ENCODE results near the gene SPAG16.
"Not testable (repeated sequence)": the region's sequence is repeated elsewhere in the genome, so short reads cannot be mapped to it uniquely, and the experiment has no call there.

Gene SPAG16

GRCh38 chr2:213923543-213923942 lies 639.3 kb downstream of the SPAG16 start:
- DNase-seq (no peak), ATAC-seq (replicated peaks) (no peak)
- Mint-ChIP-seq H3K9me3 (peaks cover 5 to 29% of the 10 kb centered on the region in 2 donors), H3K36me3 (ENCODE audit: insufficient read depth) (no peaks in the 10 kb centered on the region), H3K27me3 (no peaks in the 10 kb centered on the region), H3K4me1 (ENCODE audit: low read depth in 2 of 2) (no peaks in the 10 kb centered on the region), H3K4me3 (no peak overlapping the region), H3K27ac (no peak overlapping the region)

- DNase-seq, result no peak
- Mint-ChIP-seq H3K36me3 (ENCODE audit: insufficient read depth) (no peaks in the 10 kb centered on the region), H3K4me1 (ENCODE audit: low read depth in 2 of 2) (no peaks in the 10 kb centered on the region), H3K4me3 (no peak overlapping the region), H3K27ac (no peak overlapping the region), H3K27me3 (peaks cover 0 to under 1% of the 10 kb centered on the region in 2 donors), H3K9me3 (no peaks in the 10 kb centered on the region)
- ATAC-seq (replicated peaks), result no peak
These were observed 650.3 kb downstream of the SPAG16 start for GRCh38 chr2:213934560-213934959.

- peaks cover 2 to 6% of the 10 kb centered on the region in 2 donors for H3K9me3 Mint-ChIP-seq
- H3K4me3 Mint-ChIP-seq, result no peak overlapping the region
- ATAC-seq (replicated peaks), result no peak
- no peaks in the 10 kb centered on the region for H3K4me1 Mint-ChIP-seq (ENCODE audit: low read depth in 2 of 2)
- H3K27me3 Mint-ChIP-seq, result no peaks in the 10 kb centered on the region
- H3K27ac Mint-ChIP-seq, result no peak overlapping the region
- DNase-seq, result no peak
- H3K36me3 Mint-ChIP-seq (ENCODE audit: insufficient read depth), result no peaks in the 10 kb centered on the region
These were observed 673.8 kb downstream of the SPAG16 start for GRCh38 chr2:213958086-213958485.

GRCh38 chr2:213959589-213959988 lies 675.3 kb downstream of the SPAG16 start:
- no peak for ATAC-seq (replicated peaks)
- peaks cover 2 to 6% of the 10 kb centered on the region in 2 donors for H3K9me3 Mint-ChIP-seq
- DNase-seq, result no peak
- H3K4me1 Mint-ChIP-seq (ENCODE audit: low read depth in 2 of 2), result no peaks in the 10 kb centered on the region
- H3K27me3 Mint-ChIP-seq, result no peaks in the 10 kb centered on the region
- no peak overlapping the region for H3K4me3 Mint-ChIP-seq
- no peaks in the 10 kb centered on the region for H3K36me3 Mint-ChIP-seq (ENCODE audit: insufficient read depth)
- H3K27ac Mint-ChIP-seq, result no peak overlapping the region

GRCh38 chr2:213971536-213971935 lies 687.3 kb downstream of the SPAG16 start:
- Mint-ChIP-seq H3K27ac (no peak overlapping the region), H3K36me3 (ENCODE audit: insufficient read depth) (no peaks in the 10 kb centered on the region), H3K4me1 (ENCODE audit: low read depth in 2 of 2) (no peaks in the 10 kb centered on the region), H3K27me3 (no peaks in the 10 kb centered on the region), H3K9me3 (peaks cover 0 to 3% of the 10 kb centered on the region in 2 donors), H3K4me3 (no peak overlapping the region)
- no peak for ATAC-seq (replicated peaks)
- DNase-seq, result no peak

- no peak for DNase-seq
- Mint-ChIP-seq H3K27me3 (no peaks in the 10 kb centered on the region), H3K27ac (no peak overlapping the region), H3K4me1 (ENCODE audit: low read depth in 2 of 2) (no peaks in the 10 kb centered on the region), H3K4me3 (no peak overlapping the region), H3K36me3 (ENCODE audit: insufficient read depth) (no peaks in the 10 kb centered on the region), H3K9me3 (peaks cover 0 to 3% of the 10 kb centered on the region in 2 donors)
- ATAC-seq (replicated peaks), result no peak
These were observed 696.6 kb downstream of the SPAG16 start for GRCh38 chr2:213980883-213981282.

- no peak for DNase-seq
- H3K27ac Mint-ChIP-seq, result no peak overlapping the region
- ATAC-seq (replicated peaks), result no peak
- H3K4me1 Mint-ChIP-seq (ENCODE audit: low read depth in 2 of 2), result no peaks in the 10 kb centered on the region
- no peaks in the 10 kb centered on the region for H3K36me3 Mint-ChIP-seq (ENCODE audit: insufficient read depth)
- H3K4me3 Mint-ChIP-seq, result no peak overlapping the region
- no peaks in the 10 kb centered on the region for H3K27me3 Mint-ChIP-seq
- peaks cover 0 to 3% of the 10 kb centered on the region in 2 donors for H3K9me3 Mint-ChIP-seq
These were observed 704.9 kb downstream of the SPAG16 start for GRCh38 chr2:213989207-213989606.

- no peak overlapping the region for H3K27ac Mint-ChIP-seq
- no peaks in the 10 kb centered on the region for H3K27me3 Mint-ChIP-seq
- H3K4me1 Mint-ChIP-seq (ENCODE audit: low read depth in 2 of 2), result no peaks in the 10 kb centered on the region
- no peaks in the 10 kb centered on the region for H3K9me3 Mint-ChIP-seq
- H3K4me3 Mint-ChIP-seq, result no peak overlapping the region
- ATAC-seq (replicated peaks), result no peak
- H3K36me3 Mint-ChIP-seq (ENCODE audit: insufficient read depth), result no peaks in the 10 kb centered on the region
- DNase-seq, result no peak
These were observed 707.3 kb downstream of the SPAG16 start for GRCh38 chr2:213991453-213992108.

- Mint-ChIP-seq H3K4me1 (ENCODE audit: low read depth in 2 of 2) (no peaks in the 10 kb centered on the region), H3K27me3 (no peaks in the 10 kb centered on the region), H3K4me3 (no peak overlapping the region), H3K9me3 (peaks cover 0 to 3% of the 10 kb centered on the region in 2 donors), H3K27ac (no peak overlapping the region), H3K36me3 (ENCODE audit: insufficient read depth) (no peaks in the 10 kb centered on the region)
- DNase-seq (no peak), ATAC-seq (replicated peaks) (no peak)
These were observed 711.3 kb downstream of the SPAG16 start for GRCh38 chr2:213995400-213996105.

- not testable (repeated sequence) for H3K27me3 Mint-ChIP-seq; H3K36me3 Mint-ChIP-seq (ENCODE audit: insufficient read depth); ATAC-seq (replicated peaks); H3K9me3 Mint-ChIP-seq; DNase-seq; H3K4me3 Mint-ChIP-seq; H3K27ac Mint-ChIP-seq; H3K4me1 Mint-ChIP-seq (ENCODE audit: low read depth in 2 of 2)
These were observed 714.7 kb downstream of the SPAG16 start for GRCh38 chr2:213998976-213999375.

GRCh38 chr2:214004463-214004862 lies 720.2 kb downstream of the SPAG16 start:
- Mint-ChIP-seq H3K4me3 (no peak overlapping the region), H3K9me3 (peaks cover 0 to 6% of the 10 kb centered on the region in 2 donors), H3K27ac (no peak overlapping the region), H3K27me3 (no peaks in the 10 kb centered on the region), H3K4me1 (ENCODE audit: low read depth in 2 of 2) (no peaks in the 10 kb centered on the region), H3K36me3 (ENCODE audit: insufficient read depth) (no peaks in the 10 kb centered on the region)
- no peak for ATAC-seq (replicated peaks)
- DNase-seq, result no peak

GRCh38 chr2:214005337-214005736 lies 721.1 kb downstream of the SPAG16 start:
- ATAC-seq (replicated peaks) (no peak), DNase-seq (no peak)
- H3K27ac Mint-ChIP-seq, result no peak overlapping the region
- no peak overlapping the region for H3K4me3 Mint-ChIP-seq
- no peaks in the 10 kb centered on the region for H3K27me3 Mint-ChIP-seq
- no peaks in the 10 kb centered on the region for H3K4me1 Mint-ChIP-seq (ENCODE audit: low read depth in 2 of 2)
- H3K36me3 Mint-ChIP-seq (ENCODE audit: insufficient read depth), result no peaks in the 10 kb centered on the region
- peaks cover 0 to 3% of the 10 kb centered on the region in 2 donors for H3K9me3 Mint-ChIP-seq

GRCh38 chr2:214006601-214007000 lies 722.3 kb downstream of the SPAG16 start:
- Mint-ChIP-seq H3K4me3 (no peak overlapping the region), H3K27ac (no peak overlapping the region), H3K9me3 (peaks cover 0 to 3% of the 10 kb centered on the region in 2 donors), H3K27me3 (no peaks in the 10 kb centered on the region), H3K4me1 (ENCODE audit: low read depth in 2 of 2) (no peaks in the 10 kb centered on the region), H3K36me3 (ENCODE audit: insufficient read depth) (no peaks in the 10 kb centered on the region)
- DNase-seq (no peak), ATAC-seq (replicated peaks) (no peak)

GRCh38 chr2:214011676-214012075 lies 727.4 kb downstream of the SPAG16 start:
- Mint-ChIP-seq H3K36me3 (ENCODE audit: insufficient read depth) (no peaks in the 10 kb centered on the region), H3K9me3 (peaks cover 4 to 10% of the 10 kb centered on the region in 2 donors), H3K27ac (no peak overlapping the region), H3K27me3 (no peaks in the 10 kb centered on the region), H3K4me3 (no peak overlapping the region), H3K4me1 (ENCODE audit: low read depth in 2 of 2) (no peaks in the 10 kb centered on the region)
- ATAC-seq (replicated peaks) (no peak), DNase-seq (no peak)
